Peyer's patch (tissue), 4 donors: ENCODE data around the gene C20orf204. TPM values are rescaled to one million over a fixed set of nuclear protein-coding genes. Genes with fewer than 3 reads are reported as not detected.
"Not testable (repeated sequence)": the region's sequence is repeated elsewhere in the genome, so short reads cannot be mapped to it uniquely, and the experiment has no call there.

ENCODE experiments used
- DNase-seq, 3 donors: peaks; one replicate each; pipeline ENCODE4 v3.0.0-alpha.2; 2017 to 2019
- H3K27ac ChIP-seq, 4 donors: fragments of 200-600 bp; sonication (generic); one replicate each; pipeline ENCODE4 v1.5.1; 2016 to 2019
- H3K27me3 ChIP-seq, 2 donors: fragments of 200-600 bp; sonication (generic); one replicate each; pipeline ENCODE4 v1.5.1; 2019
- H3K36me3 ChIP-seq, 3 donors: fragments of 200-600 bp; sonication (generic); one replicate each; pipeline ENCODE4 v1.5.1; 2016 to 2019
- H3K4me1 ChIP-seq, 4 donors: fragments of 200-600 bp; sonication (generic); one replicate each; pipeline ENCODE4 v1.5.1; 2016 to 2019
- H3K4me3 ChIP-seq, 4 donors: fragments of 200-600 bp; sonication (generic); 1 replicate in 3 of 4; 2 replicates in 1 of 4; pipeline ENCODE4 v1.5.1; 2016 to 2019; ENCODE audit warnings: mild to moderate bottlenecking in 1 of 4
- H3K9me3 ChIP-seq, 4 donors: fragments of 200-600 bp; sonication (generic); one replicate each; pipeline ENCODE4 v1.5.1; 2016 to 2019; ENCODE audit warnings: mild to moderate bottlenecking in 1 of 4
- POLR2A ChIP-seq, 2 donors: fragments of 450-650 bp; IDR thresholded peaks; one replicate each; pipeline ENCODE4 v1.5.1; 2017; ENCODE audit warnings: antibody characterized with exemption in 2 of 2, mild to moderate bottlenecking in 2 of 2, moderate library complexity in 2 of 2
- small RNA-seq, 2 donors: library from RNA; depleted of rRNA; stranded (forward); fragments of <200 nt; gene quantifications; one replicate each; pipeline ENCODE3, GENCODE V24; 2016
- total RNA-seq, 4 donors: library from RNA; depleted of rRNA; stranded (reverse); fragments of >200 nt; gene quantifications; one replicate each; pipeline ENCODE4 v1.1.0, GENCODE V29; 2016
- TF ChIP-seq, protein P1 (sequence below), 6 experiments: fragments of 450-650 bp in 4 of 6; fragments of 200-600 bp in 2 of 6; sonication (generic) in 1 of 6; IDR thresholded peaks; one replicate each; pipeline ENCODE4 v1.5.1; 2017 to 2019; ENCODE audit warnings: antibody characterized with exemption in 6 of 6, mild to moderate bottlenecking in 3 of 6, moderate library complexity in 1 of 6

The C20orf204 gene
- total RNA-seq, 4 donors from 2014 or later = 0.18 to 2.1 (median 1.1) TPM

DNA sequence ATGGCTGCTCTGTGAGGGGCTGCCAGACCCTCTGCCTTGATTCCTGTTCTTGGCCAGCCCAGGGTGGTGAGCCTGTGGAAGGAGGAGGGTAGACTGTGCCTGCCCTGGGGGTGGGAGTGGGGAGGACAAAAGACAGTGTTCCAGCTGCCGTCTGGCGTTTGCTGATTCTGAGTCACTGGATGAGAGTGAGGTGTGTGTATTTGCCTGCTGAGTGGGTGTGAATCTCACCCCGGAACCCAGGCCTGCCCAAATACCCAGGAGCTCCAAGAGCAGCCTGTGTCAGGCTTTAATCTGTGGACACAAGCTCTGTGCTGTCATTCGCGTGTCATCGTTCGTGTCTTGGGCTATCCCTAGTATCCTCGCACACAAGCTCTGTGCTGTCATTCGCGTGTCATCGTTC is 50.8 kb downstream of the C20orf204 start:
- peaks cover 0 to 15% of the 10 kb centered on the region in 2 donors for H3K27me3 ChIP-seq
- no peak for DNase-seq
- TF ChIP-seq, protein P1, sequence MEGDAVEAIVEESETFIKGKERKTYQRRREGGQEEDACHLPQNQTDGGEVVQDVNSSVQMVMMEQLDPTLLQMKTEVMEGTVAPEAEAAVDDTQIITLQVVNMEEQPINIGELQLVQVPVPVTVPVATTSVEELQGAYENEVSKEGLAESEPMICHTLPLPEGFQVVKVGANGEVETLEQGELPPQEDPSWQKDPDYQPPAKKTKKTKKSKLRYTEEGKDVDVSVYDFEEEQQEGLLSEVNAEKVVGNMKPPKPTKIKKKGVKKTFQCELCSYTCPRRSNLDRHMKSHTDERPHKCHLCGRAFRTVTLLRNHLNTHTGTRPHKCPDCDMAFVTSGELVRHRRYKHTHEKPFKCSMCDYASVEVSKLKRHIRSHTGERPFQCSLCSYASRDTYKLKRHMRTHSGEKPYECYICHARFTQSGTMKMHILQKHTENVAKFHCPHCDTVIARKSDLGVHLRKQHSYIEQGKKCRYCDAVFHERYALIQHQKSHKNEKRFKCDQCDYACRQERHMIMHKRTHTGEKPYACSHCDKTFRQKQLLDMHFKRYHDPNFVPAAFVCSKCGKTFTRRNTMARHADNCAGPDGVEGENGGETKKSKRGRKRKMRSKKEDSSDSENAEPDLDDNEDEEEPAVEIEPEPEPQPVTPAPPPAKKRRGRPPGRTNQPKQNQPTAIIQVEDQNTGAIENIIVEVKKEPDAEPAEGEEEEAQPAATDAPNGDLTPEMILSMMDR (IDR thresholded peaks at IDR 0.05) = no peak
- TF ChIP-seq POLR2A (IDR thresholded peaks at IDR 0.05) = no peak
- no peaks in the 10 kb centered on the region for H3K9me3 ChIP-seq
- no peak overlapping the region for H3K4me3 ChIP-seq
- H3K4me1 ChIP-seq = peaks cover 0 to 24% (median 12%) of the 10 kb centered on the region in 4 donors
- no peak overlapping the region for H3K27ac ChIP-seq
- H3K36me3 ChIP-seq = no peaks in the 10 kb centered on the region

DNA sequence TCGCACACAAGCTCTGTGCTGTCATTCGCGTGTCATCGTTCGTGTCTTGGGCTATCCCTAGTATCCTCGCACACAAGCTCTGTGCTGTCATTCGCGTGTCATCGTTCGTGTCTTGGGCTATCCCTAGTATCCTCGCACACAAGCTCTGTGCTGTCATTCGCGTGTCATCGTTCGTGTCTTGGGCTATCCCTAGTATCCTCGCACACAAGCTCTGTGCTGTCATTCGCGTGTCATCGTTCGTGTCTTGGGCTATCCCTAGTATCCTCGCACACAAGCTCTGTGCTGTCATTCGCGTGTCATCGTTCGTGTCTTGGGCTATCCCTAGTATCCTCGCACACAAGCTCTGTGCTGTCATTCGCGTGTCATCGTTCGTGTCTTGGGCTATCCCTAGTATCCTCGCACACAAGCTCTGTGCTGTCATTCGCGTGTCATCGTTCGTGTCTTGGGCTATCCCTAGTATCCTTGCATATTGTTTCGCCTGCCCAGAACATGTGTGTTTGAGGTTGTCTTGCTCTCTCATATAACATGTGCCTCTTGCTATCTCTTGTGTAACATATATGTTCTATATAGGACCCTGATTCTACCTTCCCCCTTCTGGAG is 51.3 kb downstream of the C20orf204 start:
- not testable (repeated sequence) for DNase-seq, H3K9me3 ChIP-seq, H3K27ac ChIP-seq, H3K36me3 ChIP-seq, H3K4me3 ChIP-seq
- Histone ChIP-seq H3K4me1 (peaks cover 0 to 20% (median 12%) of the 10 kb centered on the region in 4 donors), H3K27me3 (peaks cover 0 to 15% of the 10 kb centered on the region in 2 donors)

DNA sequence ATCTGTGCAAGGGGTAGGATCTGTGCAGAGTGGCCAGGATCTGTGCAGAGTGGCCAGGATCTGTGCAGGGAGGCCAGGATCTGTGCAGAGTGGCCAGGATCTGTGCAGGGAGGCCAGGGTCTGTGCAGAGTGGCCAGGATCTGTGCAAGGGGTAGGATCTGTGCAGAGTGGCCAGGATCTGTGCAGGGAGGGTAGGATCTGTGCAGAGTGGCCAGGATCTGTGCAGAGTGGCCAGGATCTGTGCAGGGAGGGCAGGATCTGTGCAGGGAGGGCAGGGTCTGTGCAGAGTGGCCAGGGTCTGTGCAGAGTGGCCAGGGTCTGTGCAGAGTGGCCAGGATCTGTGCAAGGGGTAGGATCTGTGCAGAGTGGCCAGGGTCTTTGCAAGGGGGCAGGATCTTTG is 52.6 kb downstream of the C20orf204 start:
- Histone ChIP-seq H3K4me1 (peaks cover 0 to 11% (median 6%) of the 10 kb centered on the region in 4 donors), H3K27me3 (peaks cover 0 to 13% of the 10 kb centered on the region in 2 donors)
- H3K9me3 ChIP-seq, DNase-seq, H3K36me3 ChIP-seq, H3K27ac ChIP-seq, H3K4me3 ChIP-seq: not testable (repeated sequence)

Small RNA genes lying within 50 kb of the gene (small RNA-seq; reads per million reads assigned to genes)
- gene AL355803.1 = 0 reads per million in 2 donors
- 0 reads per million in 2 donors for gene MIR6813

Other genes starting within 250 kb of the C20orf204 start
- 10 to 100 TPM in 1 of 4 donors, 1 to 10 TPM in 3; 1.9 to 33.0 (median 4.4) TPM for gene ZBTB46, start 204.9 kb upstream of the C20orf204 start, total RNA-seq
- gene ABHD16B, start 174.7 kb upstream of the C20orf204 start, total RNA-seq = not detected
- gene TPD52L2, start 170.9 kb upstream of the C20orf204 start, total RNA-seq = 10 to 100 TPM; 59.4 to 78.7 (median 65.1) TPM
- gene DNAJC5, start 141.1 kb upstream of the C20orf204 start, total RNA-seq = 100 to 1,000 TPM in 3 of 4 donors, 10 to 100 TPM in 1; 41.3 to 137 (median 113) TPM
- gene UCKL1, start 79.8 kb upstream of the C20orf204 start, total RNA-seq = 100 to 1,000 TPM in 3 of 4 donors, 10 to 100 TPM in 1; 70.4 to 189 (median 136) TPM
- 1 to 10 TPM; 5.8 to 7.4 (median 6.4) TPM for gene ZNF512B, start 66.3 kb upstream of the C20orf204 start, total RNA-seq
- 10 to 100 TPM in 3 of 4 donors, 1 to 10 TPM in 1; 1.7 to 14.3 (median 11.1) TPM for gene SAMD10, start 56.5 kb upstream of the C20orf204 start, total RNA-seq
- gene PRPF6, start 55.0 kb upstream of the C20orf204 start, total RNA-seq = 10 to 100 TPM; 49.6 to 95.7 (median 64.2) TPM
- 1 to 10 TPM in 3 of 4 donors, not detected in 1; 2.8 to 6.6 (median 3.4) TPM for gene SOX18, start 13.5 kb downstream of the C20orf204 start, total RNA-seq
- gene TCEA2, start 27.0 kb downstream of the C20orf204 start, total RNA-seq = 10 to 100 TPM in 2 of 4 donors, 1 to 10 TPM in 2; 4.7 to 19.8 (median 8.3) TPM
- 10 to 100 TPM in 1 of 4 donors, 1 to 10 TPM in 3; 3.3 to 39.6 (median 6.8) TPM for gene RGS19, start 43.3 kb downstream of the C20orf204 start, total RNA-seq
- under 1 TPM in 1 of 4 donors, not detected in 3; 0.27 TPM for gene OPRL1, start 43.9 kb downstream of the C20orf204 start, total RNA-seq
- not detected for gene LKAAEAR1, start 48.2 kb downstream of the C20orf204 start, total RNA-seq
- gene NPBWR2, start 71.4 kb downstream of the C20orf204 start, total RNA-seq = not detected
- gene MYT1, start 128.3 kb downstream of the C20orf204 start, total RNA-seq = under 1 TPM in 2 of 4 donors, not detected in 2; 0.18 to 0.83 TPM
- gene PCMTD2, start 219.6 kb downstream of the C20orf204 start, total RNA-seq = 10 to 100 TPM; 34.5 to 90.8 (median 46.9) TPM